ENCODE results near the gene ALDH1A1. TPM values are rescaled to one million over a fixed set of nuclear protein-coding genes. Genes with fewer than 3 reads are reported as not detected.

ALDH1A1 gene
- total and polyA plus RNA-seq, 2 of the 8 experiments (the other 6 are each of a cell fraction or from before 2014, with no cell fraction given), result 0.50 to 0.82 TPM

- TF ChIP-seq, protein P1, sequence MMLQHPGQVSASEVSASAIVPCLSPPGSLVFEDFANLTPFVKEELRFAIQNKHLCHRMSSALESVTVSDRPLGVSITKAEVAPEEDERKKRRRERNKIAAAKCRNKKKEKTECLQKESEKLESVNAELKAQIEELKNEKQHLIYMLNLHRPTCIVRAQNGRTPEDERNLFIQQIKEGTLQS (IDR thresholded peaks at IDR 0.05; ENCODE audit: insufficient read depth, low read depth, low read length), result no peak
- TF ChIP-seq EZH2 (IDR thresholded peaks at IDR 0.05; ENCODE audit: low read depth, low read length, severe bottlenecking) (no peak), ZNF274 (IDR thresholded peaks at IDR 0.05; ENCODE audit: borderline replicate concordance, extremely low read depth, low read length) (no peak), CHD7 (IDR thresholded peaks at IDR 0.05; ENCODE audit: insufficient replicate concordance, low read length) (no peak)
Observed at GRCh38 chr9:72984991-72985390, 32.1 kb upstream of the ALDH1A1 start (continued).

All from H1 (cell line).